Duodenal mucosa (tissue), 2 donors: Measurements from ENCODE around the gene FGF8.
"Not testable (repeated sequence)": the region's sequence is repeated elsewhere in the genome, so short reads cannot be mapped to it uniquely, and the experiment has no call there.

ENCODE experiments used
- H3K27ac ChIP-seq: one replicate; pipeline ENCODE4 v1.7.0; 2013; ENCODE audit warnings: low read depth, low read length
- H3K27me3 ChIP-seq, 2 donors: one replicate each; pipeline ENCODE4 v1.7.0; 2013; ENCODE audit warnings: low read length in 2 of 2, control low read depth in 1 of 2; ENCODE audit not compliant: insufficient read depth in 2 of 2, control insufficient read depth in 1 of 2
- H3K36me3 ChIP-seq, 2 donors: one replicate each; pipeline ENCODE4 v1.7.0; 2013; ENCODE audit warnings: low read length in 2 of 2, control low read depth in 1 of 2; ENCODE audit not compliant: insufficient read depth in 2 of 2, control insufficient read depth in 1 of 2
- H3K4me1 ChIP-seq, 2 donors: one replicate each; pipeline ENCODE4 v1.7.0; 2013; ENCODE audit warnings: low read length in 2 of 2, control low read depth in 1 of 2; ENCODE audit not compliant: insufficient read depth in 2 of 2, control insufficient read depth in 1 of 2
- H3K4me3 ChIP-seq, 2 donors: one replicate each; pipeline ENCODE4 v1.7.0; 2013; ENCODE audit warnings: low read length in 2 of 2, low read depth in 1 of 2
- H3K9ac ChIP-seq, 2 donors: one replicate each; pipeline ENCODE4 v1.7.0; 2013; ENCODE audit warnings: low read length in 2 of 2, low read depth in 1 of 2
- H3K9me3 ChIP-seq, 2 donors: one replicate each; pipeline ENCODE4 v1.7.0; 2013; ENCODE audit warnings: low read length in 2 of 2, control low read depth in 1 of 2; ENCODE audit not compliant: control insufficient read depth in 1 of 2

FGF8 gene

GRCh38 chr10:101812606-101813005, 36.7 kb upstream of the FGF8 start:
- Histone ChIP-seq H3K36me3 (peaks cover 26 to 49% of the 10 kb centered on the region in 2 donors), H3K4me3 (no peak overlapping the region), H3K9ac (no peak overlapping the region), H3K9me3 (no peaks in the 10 kb centered on the region), H3K27ac (no peak overlapping the region), H3K4me1 (peaks cover 7 to 20% of the 10 kb centered on the region in 2 donors), H3K27me3 (no peaks in the 10 kb centered on the region)

DNA sequence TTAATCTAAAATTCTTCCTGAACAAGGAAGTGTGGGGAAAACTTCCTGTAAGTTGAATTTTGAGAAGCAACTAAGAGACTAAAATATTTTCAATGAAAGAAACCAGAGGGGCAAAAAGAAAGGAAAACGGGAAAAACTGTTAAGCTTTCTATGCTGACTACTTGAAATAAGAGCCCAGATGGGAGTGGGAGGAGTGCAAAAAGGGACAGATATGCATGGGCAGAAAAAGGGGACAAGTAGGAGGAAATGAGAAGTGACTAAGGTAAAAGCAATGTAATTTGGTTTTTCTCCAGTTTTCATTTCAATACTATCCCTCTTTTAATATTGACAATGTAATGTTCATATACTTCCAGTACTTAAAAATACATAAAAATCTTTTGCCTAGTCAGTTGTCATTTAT, 31.2 kb upstream of the FGF8 start:
- H3K36me3 ChIP-seq: peaks cover 26 to 88% of the 10 kb centered on the region in 2 donors

DNA sequence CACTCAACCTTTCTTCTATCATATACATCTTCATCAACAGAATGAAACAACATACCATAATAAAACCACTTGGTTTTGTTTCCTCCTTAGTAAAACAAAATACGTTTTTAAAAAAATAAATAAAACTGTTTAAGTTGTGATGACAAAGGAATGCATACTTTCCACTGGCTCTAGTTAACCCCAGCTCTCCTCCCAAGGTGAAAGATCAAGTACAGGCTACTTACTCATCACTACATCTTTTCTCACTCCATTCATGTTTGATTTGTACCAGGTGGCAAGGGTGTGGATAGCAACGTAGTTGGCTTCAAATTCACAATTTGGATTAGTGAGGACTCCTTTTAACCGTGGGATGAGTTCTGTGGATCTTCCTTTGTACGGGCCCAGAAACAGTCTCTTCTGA, 27.6 kb upstream of the FGF8 start:
- H3K4me1 ChIP-seq: no peaks in the 10 kb centered on the region
- no peak overlapping the region for H3K9ac ChIP-seq
- H3K9me3 ChIP-seq: no peaks in the 10 kb centered on the region
- H3K4me3 ChIP-seq: no peak overlapping the region
- peaks cover 35 to 93% of the 10 kb centered on the region in 2 donors for H3K36me3 ChIP-seq
- no peaks in the 10 kb centered on the region for H3K27me3 ChIP-seq
- no peak overlapping the region for H3K27ac ChIP-seq

More for the DNA sequence above, 31.2 kb upstream of the FGF8 start:
- no peaks in the 10 kb centered on the region for H3K9me3 ChIP-seq
- H3K9ac ChIP-seq: no peak overlapping the region
- H3K4me3 ChIP-seq: no peak overlapping the region
- H3K4me1 ChIP-seq: no peaks in the 10 kb centered on the region
- H3K27ac ChIP-seq: no peak overlapping the region
- H3K27me3 ChIP-seq: no peaks in the 10 kb centered on the region

DNA sequence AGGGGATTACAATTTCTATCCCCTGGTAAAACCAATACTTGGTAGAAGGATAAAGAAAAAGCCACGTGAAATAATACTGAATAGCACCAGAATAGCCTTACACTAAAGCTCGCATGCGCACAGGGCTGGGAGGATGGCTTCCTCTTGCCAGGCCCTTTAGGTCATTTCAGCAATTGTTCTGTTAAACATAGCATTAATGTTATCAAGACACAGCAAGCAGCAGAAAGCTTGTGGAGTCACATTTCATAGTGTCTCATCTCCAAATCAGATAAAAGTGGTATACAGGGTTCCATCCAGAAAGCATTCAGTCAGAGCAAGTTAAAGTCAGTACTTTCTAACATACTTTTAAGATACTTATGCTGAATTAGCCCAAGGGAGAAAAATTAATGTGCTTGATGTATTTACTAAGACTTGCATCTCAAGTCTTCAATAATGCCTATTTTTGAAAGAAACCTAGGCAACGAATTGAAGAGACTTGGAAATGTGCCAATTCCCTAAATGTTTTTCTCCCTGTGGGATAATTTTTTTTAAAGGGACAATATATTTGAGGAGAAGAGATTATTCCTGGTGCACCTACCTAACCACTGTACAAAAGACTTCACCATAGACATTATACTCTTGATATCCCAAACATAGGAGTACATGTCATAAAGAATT, 21.6 kb upstream of the FGF8 start:
- Histone ChIP-seq H3K27ac (no peak overlapping the region), H3K4me1 (no peaks in the 10 kb centered on the region), H3K9me3 (no peaks in the 10 kb centered on the region), H3K36me3 (peaks cover 61 to 94% of the 10 kb centered on the region in 2 donors), H3K4me3 (no peak overlapping the region), H3K27me3 (no peaks in the 10 kb centered on the region), H3K9ac (no peak overlapping the region)

DNA sequence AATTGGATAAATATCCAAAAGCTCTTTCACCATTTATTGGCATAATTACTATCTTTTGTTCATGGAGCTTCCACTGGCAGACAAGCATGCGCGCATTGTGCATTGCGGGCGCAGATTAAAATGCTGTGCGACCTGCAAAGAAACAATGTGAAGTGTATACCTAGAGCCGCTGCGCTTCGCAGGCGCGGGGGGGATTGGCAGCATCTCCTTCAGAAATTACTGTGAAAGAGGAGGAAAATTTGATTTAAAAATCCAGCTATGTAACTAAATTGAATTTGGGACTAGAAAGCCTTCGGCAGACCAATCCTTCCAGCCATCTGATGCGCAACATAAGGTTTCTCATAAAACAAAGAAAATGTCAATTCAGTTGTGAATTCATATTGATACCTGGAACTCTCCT, 17.6 kb upstream of the FGF8 start:
- H3K4me3 ChIP-seq: no peak overlapping the region
- peaks cover 48 to 84% of the 10 kb centered on the region in 2 donors for H3K36me3 ChIP-seq
- H3K4me1 ChIP-seq: no peaks in the 10 kb centered on the region
- no peaks in the 10 kb centered on the region for H3K27me3 ChIP-seq
- no peaks in the 10 kb centered on the region for H3K9me3 ChIP-seq
- H3K9ac ChIP-seq: no peak overlapping the region
- no peak overlapping the region for H3K27ac ChIP-seq

DNA sequence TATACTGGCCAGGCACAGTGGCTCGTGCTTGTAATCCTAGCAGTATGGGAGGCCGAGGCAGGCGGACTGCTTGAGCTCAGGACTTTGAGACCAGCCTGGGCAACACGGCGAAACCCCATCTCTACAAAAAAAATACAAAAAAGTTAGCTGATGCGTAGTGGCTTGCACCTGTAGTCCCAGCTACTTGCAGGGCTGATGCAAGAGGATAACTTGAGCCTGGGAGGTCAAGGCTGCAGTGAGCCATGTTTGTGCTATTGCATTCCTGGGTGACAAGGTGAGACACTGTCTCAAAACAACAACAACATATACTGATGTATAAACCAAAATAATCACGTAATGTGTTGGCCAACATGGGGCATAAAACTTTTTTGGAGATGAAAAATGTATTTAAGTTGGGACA, 13.8 kb upstream of the FGF8 start:
- H3K9ac ChIP-seq: no peak overlapping the region
- no peaks in the 10 kb centered on the region for H3K9me3 ChIP-seq
- H3K4me3 ChIP-seq: no peak overlapping the region
- no peaks in the 10 kb centered on the region for H3K4me1 ChIP-seq
- no peak overlapping the region for H3K27ac ChIP-seq
- peaks cover 40 to 81% of the 10 kb centered on the region in 2 donors for H3K36me3 ChIP-seq
- H3K27me3 ChIP-seq: no peaks in the 10 kb centered on the region

DNA sequence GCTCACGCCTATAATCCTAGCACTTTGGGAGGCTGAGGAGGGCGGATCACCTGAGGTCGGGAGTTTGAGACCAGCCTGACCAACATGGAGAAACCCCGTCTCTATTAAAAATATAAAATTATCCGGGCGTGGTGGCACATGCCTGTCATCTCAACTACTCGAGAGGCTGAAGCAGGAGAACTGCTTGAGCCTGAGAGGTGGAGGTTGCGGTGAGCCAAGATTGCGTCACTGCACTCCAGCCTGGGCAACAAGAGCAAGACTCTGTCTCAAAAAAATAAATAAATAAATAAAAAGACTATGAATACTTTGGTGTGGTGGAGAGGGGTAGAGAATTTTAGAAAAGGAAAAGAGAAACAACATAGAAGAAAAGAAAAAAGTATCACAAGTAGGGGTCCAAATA, 13.3 kb upstream of the FGF8 start:
- not testable (repeated sequence) for H3K27ac ChIP-seq, H3K9ac ChIP-seq, H3K9me3 ChIP-seq, H3K4me1 ChIP-seq, H3K4me3 ChIP-seq, H3K27me3 ChIP-seq
- peaks cover 38 to 83% of the 10 kb centered on the region in 2 donors for H3K36me3 ChIP-seq

- no peaks in the 10 kb centered on the region for H3K27me3 ChIP-seq
- H3K9ac ChIP-seq: no peak overlapping the region
- H3K4me1 ChIP-seq: peaks cover 18 to 23% of the 10 kb centered on the region in 2 donors
- H3K4me3 ChIP-seq: no peak overlapping the region
- H3K27ac ChIP-seq: no peak overlapping the region
- no peaks in the 10 kb centered on the region for H3K9me3 ChIP-seq
- H3K36me3 ChIP-seq: peaks cover 16 to 53% of the 10 kb centered on the region in 2 donors
These were observed 9.9 kb upstream of the FGF8 start for GRCh38 chr10:101785801-101786200.

DNA sequence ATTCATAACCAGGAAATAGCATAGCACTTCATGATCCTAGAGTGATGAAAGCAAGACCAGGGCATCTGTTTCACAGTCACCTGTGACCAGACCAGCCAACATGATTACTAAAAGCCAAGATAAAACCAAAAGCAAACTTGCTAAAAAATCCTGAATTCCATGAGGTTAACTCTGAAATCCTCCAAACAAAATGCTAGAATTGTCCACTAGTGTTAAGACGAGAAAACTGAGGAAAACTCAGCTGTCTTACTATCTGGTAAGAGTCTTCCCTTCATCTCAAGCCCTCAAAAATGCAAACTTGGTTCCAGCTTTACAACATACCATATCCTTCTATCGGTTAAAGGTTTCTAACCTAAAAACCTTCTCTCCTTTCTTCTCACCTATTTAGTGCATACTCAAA, 8.6 kb upstream of the FGF8 start:
- no peak overlapping the region for H3K27ac ChIP-seq
- H3K9me3 ChIP-seq: no peaks in the 10 kb centered on the region
- H3K36me3 ChIP-seq: peaks cover 16 to 47% of the 10 kb centered on the region in 2 donors
- H3K4me3 ChIP-seq: no peak overlapping the region
- peaks cover 21 to 31% of the 10 kb centered on the region in 2 donors for H3K4me1 ChIP-seq
- no peaks in the 10 kb centered on the region for H3K27me3 ChIP-seq
- H3K9ac ChIP-seq: no peak overlapping the region

DNA sequence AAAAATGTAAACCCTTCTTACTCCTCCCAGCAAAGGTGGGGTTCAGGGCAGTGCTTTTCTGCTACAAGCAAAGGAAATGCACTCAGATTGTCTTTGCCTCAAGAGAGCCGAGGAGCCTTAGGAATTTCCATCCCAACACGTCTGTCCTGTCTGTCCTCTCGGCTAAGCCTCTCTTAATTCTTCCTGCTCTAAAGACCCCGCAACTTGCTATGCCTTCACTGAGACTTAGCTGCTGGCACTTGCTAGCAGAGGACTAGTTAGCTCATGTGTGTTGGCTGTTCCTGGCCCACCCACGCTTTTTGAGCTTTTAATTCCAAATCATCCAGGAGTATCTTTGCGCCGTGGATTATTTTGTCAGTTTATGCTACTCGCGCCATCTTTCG, 7.8 kb upstream of the FGF8 start:
- peak overlapping the region; percentile 65 to 87 for H3K4me3 ChIP-seq
- peaks cover 16 to 39% of the 10 kb centered on the region in 2 donors for H3K36me3 ChIP-seq
- H3K9me3 ChIP-seq: no peaks in the 10 kb centered on the region
- H3K27ac ChIP-seq: no peak overlapping the region
- no peaks in the 10 kb centered on the region for H3K27me3 ChIP-seq
- peak overlapping the region; percentile 64 for H3K9ac ChIP-seq
- peaks cover 27 to 40% of the 10 kb centered on the region in 2 donors for H3K4me1 ChIP-seq
